ENCODE results near the gene DEPP1.

The DEPP1 gene

DNA sequence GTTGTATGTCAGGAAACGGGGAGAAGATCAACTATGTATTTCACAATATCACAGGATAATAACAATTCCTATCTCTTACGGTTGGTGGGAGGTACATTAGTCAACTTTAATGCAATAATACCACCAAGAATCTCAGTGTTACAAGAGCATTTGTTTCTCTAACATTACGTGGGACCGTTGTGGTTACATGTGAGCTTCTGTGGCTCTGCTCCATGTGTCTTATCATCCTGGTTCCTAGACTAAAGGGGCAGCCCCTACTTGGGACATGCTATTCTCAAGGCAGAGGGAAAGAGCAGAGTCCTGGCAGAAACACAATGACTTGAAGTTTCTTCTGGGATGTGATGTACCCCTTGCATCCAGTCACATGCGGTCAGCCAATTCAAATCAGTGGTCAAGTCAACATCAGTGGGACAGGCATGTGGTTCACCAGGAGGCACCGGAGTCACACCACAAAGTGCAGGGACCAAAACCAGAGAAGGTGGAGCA, 19.6 kb upstream of the DEPP1 start:
- POLR2A ChIA-PET, result no interaction called here
- H3K4me1 ChIP-seq (ENCODE audit: control insufficient read depth, insufficient read depth, low read length), result no peaks in the 10 kb centered on the region
- peaks cover 0 to 2% of the 10 kb centered on the region in 2 experiments; a peak in 1 of 3 replicates for H3K36me3 ChIP-seq (ENCODE audit: control insufficient read depth in 2 of 2, insufficient read depth in 1 of 2, low read length in 2 of 2)
- no peak overlapping the region for H3K4me3 ChIP-seq (ENCODE audit: low read depth, low read length)
- CTCF ChIA-PET, result interaction anchor here (1.3 kb wide), 1 partner anchor 10 kb away, joined by 5 read pairs; no protein-coding TSS in a partner anchor
- no peak overlapping the region for H3K27ac ChIP-seq (ENCODE audit: extremely low read depth, low read depth, low read length)
- no peaks in the 10 kb centered on the region for H3K9me3 ChIP-seq (ENCODE audit: control insufficient read depth, insufficient read depth, low read depth, low read length)
- no peak for TF ChIP-seq ZNF341 (tag by site-specific recombination; IDR thresholded peaks at IDR 0.05; ENCODE audit: low read depth)
- no peak for TF ChIP-seq ZSCAN23 (tag by site-specific recombination; IDR thresholded peaks at IDR 0.05)
- TF ChIP-seq ZFP37 (tag by site-specific recombination; IDR thresholded peaks at IDR 0.05), result no peak
- TF ChIP-seq ZNF24 (tag by site-specific recombination; IDR thresholded peaks at IDR 0.05), result no peak
- no peak for TF ChIP-seq ZNF558 (tag by site-specific recombination; IDR thresholded peaks at IDR 0.05)
- TF ChIP-seq ZNF670 (tag by site-specific recombination; IDR thresholded peaks at IDR 0.05; ENCODE audit: low read depth), result no peak
- TF ChIP-seq ZNF561 (tag by site-specific recombination; IDR thresholded peaks at IDR 0.05; ENCODE audit: borderline replicate concordance), result no peak
- TF ChIP-seq ZNF624 (tag by site-specific recombination; IDR thresholded peaks at IDR 0.05), result no peak
- TF ChIP-seq, protein P1, sequence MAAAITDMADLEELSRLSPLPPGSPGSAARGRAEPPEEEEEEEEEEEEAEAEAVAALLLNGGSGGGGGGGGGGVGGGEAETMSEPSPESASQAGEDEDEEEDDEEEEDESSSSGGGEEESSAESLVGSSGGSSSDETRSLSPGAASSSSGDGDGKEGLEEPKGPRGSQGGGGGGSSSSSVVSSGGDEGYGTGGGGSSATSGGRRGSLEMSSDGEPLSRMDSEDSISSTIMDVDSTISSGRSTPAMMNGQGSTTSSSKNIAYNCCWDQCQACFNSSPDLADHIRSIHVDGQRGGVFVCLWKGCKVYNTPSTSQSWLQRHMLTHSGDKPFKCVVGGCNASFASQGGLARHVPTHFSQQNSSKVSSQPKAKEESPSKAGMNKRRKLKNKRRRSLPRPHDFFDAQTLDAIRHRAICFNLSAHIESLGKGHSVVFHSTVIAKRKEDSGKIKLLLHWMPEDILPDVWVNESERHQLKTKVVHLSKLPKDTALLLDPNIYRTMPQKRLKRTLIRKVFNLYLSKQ (tag by site-specific recombination; IDR thresholded peaks at IDR 0.05; ENCODE audit: borderline replicate concordance), result no peak
- no peak for TF ChIP-seq ZNF394 (tag by site-specific recombination; IDR thresholded peaks at IDR 0.05; ENCODE audit: borderline replicate concordance)
- TF ChIP-seq HOXC10 (CRISPR knock-in tag; IDR thresholded peaks at IDR 0.05), result no peak
- no peak for TF ChIP-seq ZNF501 (tag by site-specific recombination; IDR thresholded peaks at IDR 0.05)
- TF ChIP-seq ZNF660 (tag by site-specific recombination; IDR thresholded peaks at IDR 0.05), result no peak
- TF ChIP-seq, protein P2, sequence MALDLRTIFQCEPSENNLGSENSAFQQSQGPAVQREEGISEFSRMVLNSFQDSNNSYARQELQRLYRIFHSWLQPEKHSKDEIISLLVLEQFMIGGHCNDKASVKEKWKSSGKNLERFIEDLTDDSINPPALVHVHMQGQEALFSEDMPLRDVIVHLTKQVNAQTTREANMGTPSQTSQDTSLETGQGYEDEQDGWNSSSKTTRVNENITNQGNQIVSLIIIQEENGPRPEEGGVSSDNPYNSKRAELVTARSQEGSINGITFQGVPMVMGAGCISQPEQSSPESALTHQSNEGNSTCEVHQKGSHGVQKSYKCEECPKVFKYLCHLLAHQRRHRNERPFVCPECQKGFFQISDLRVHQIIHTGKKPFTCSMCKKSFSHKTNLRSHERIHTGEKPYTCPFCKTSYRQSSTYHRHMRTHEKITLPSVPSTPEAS (tag by site-specific recombination; IDR thresholded peaks at IDR 0.05), result no peak
- no peak for TF ChIP-seq SCRT1 (tag by site-specific recombination; IDR thresholded peaks at IDR 0.05; ENCODE audit: borderline replicate concordance)
- no peak for TF ChIP-seq ZNF621 (tag by site-specific recombination; IDR thresholded peaks at IDR 0.05)
- TF ChIP-seq, protein P3, sequence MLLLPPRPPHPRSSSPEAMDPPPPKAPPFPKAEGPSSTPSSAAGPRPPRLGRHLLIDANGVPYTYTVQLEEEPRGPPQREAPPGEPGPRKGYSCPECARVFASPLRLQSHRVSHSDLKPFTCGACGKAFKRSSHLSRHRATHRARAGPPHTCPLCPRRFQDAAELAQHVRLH (tag by site-specific recombination; IDR thresholded peaks at IDR 0.05), result no peak

DNA sequence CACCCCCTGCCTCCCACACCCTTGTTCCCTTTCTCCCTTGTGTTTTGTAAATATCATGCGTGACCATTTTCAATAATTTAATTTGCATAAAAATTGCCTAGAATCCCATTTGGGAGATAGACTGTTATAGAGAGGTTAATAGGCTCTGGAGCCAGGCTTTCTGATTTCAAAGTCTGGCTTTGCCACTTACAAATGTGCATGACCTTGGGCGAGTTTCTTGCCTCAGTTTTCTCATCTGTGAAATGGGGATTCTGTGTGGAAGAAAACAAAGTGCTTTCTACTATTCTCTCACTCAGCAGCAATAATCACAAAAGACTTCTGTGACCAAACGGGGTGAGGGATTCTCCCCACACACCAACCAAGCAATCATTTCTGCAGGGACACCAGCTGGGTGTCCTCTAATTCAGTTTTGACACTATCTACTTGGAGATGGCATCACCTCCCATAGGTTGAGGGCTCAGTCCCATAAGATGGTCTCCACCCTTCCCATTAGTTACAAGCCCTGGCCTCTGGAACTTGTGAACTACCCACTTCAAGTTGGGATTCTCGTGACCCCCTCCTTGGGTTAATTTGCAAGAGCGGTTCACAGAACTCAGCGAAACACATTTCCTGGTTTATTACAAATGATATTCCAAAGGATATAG, 18.6 kb upstream of the DEPP1 start:
- ChIA-PET POLR2A (no interaction called here), CTCF (no interaction called here)
- no peak overlapping the region for H3K27ac ChIP-seq (ENCODE audit: extremely low read depth, low read depth, low read length)
- H3K4me3 ChIP-seq (ENCODE audit: low read depth, low read length), result no peak overlapping the region
- peaks cover 0 to 6% of the 10 kb centered on the region in 2 experiments; a peak in 1 of 3 replicates for H3K36me3 ChIP-seq (ENCODE audit: control insufficient read depth in 2 of 2, insufficient read depth in 1 of 2, low read length in 2 of 2)
- no peaks in the 10 kb centered on the region for H3K9me3 ChIP-seq (ENCODE audit: control insufficient read depth, insufficient read depth, low read depth, low read length)
- no peaks in the 10 kb centered on the region for H3K4me1 ChIP-seq (ENCODE audit: control insufficient read depth, insufficient read depth, low read length)
- no peak for TF ChIP-seq KLF16 (tag by site-specific recombination; IDR thresholded peaks at IDR 0.05)
- no peak for TF ChIP-seq ZNF48 (tag by site-specific recombination; IDR thresholded peaks at IDR 0.05)
- TF ChIP-seq, protein P4, sequence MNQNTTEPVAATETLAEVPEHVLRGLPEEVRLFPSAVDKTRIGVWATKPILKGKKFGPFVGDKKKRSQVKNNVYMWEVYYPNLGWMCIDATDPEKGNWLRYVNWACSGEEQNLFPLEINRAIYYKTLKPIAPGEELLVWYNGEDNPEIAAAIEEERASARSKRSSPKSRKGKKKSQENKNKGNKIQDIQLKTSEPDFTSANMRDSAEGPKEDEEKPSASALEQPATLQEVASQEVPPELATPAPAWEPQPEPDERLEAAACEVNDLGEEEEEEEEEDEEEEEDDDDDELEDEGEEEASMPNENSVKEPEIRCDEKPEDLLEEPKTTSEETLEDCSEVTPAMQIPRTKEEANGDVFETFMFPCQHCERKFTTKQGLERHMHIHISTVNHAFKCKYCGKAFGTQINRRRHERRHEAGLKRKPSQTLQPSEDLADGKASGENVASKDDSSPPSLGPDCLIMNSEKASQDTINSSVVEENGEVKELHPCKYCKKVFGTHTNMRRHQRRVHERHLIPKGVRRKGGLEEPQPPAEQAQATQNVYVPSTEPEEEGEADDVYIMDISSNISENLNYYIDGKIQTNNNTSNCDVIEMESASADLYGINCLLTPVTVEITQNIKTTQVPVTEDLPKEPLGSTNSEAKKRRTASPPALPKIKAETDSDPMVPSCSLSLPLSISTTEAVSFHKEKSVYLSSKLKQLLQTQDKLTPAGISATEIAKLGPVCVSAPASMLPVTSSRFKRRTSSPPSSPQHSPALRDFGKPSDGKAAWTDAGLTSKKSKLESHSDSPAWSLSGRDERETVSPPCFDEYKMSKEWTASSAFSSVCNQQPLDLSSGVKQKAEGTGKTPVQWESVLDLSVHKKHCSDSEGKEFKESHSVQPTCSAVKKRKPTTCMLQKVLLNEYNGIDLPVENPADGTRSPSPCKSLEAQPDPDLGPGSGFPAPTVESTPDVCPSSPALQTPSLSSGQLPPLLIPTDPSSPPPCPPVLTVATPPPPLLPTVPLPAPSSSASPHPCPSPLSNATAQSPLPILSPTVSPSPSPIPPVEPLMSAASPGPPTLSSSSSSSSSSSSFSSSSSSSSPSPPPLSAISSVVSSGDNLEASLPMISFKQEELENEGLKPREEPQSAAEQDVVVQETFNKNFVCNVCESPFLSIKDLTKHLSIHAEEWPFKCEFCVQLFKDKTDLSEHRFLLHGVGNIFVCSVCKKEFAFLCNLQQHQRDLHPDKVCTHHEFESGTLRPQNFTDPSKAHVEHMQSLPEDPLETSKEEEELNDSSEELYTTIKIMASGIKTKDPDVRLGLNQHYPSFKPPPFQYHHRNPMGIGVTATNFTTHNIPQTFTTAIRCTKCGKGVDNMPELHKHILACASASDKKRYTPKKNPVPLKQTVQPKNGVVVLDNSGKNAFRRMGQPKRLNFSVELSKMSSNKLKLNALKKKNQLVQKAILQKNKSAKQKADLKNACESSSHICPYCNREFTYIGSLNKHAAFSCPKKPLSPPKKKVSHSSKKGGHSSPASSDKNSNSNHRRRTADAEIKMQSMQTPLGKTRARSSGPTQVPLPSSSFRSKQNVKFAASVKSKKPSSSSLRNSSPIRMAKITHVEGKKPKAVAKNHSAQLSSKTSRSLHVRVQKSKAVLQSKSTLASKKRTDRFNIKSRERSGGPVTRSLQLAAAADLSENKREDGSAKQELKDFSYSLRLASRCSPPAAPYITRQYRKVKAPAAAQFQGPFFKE (tag by site-specific recombination; IDR thresholded peaks at IDR 0.05; ENCODE audit: borderline replicate concordance), result no peak
- no peak for TF ChIP-seq RBAK (tag by site-specific recombination; IDR thresholded peaks at IDR 0.05)
- no peak for TF ChIP-seq ZNF221 (tag by site-specific recombination; IDR thresholded peaks at IDR 0.05; ENCODE audit: borderline replicate concordance)
- no peak for TF ChIP-seq ZNF785 (tag by site-specific recombination; IDR thresholded peaks at IDR 0.05)
- no peak for TF ChIP-seq SETDB1 (IDR thresholded peaks at IDR 0.05; ENCODE audit: insufficient read length, low read length)
- TF ChIP-seq ZNF596 (tag by site-specific recombination; IDR thresholded peaks at IDR 0.05), result no peak
- no peak for TF ChIP-seq ZNF544 (tag by site-specific recombination; IDR thresholded peaks at IDR 0.05)
- TF ChIP-seq HOXD13 (CRISPR knock-in tag; IDR thresholded peaks at IDR 0.05; ENCODE audit: borderline replicate concordance), result no peak
- TF ChIP-seq GFI1B (tag by site-specific recombination; IDR thresholded peaks at IDR 0.05), result no peak
